ENCODE results near the gene CITED2. TPM values are rescaled to one million over a fixed set of nuclear protein-coding genes. Genes with fewer than 3 reads are reported as not detected.
A peak's percentile ranks its signal among the peaks of the same experiment; 100 is the strongest.

The CITED2 gene
- total RNA-seq, 1 donor from 2014 or later = 449 TPM

- H3K36me3 Mint-ChIP-seq (ENCODE audit: low read depth, unreplicated experiment) = no peaks in the 10 kb centered on the region
- no peak overlapping the region for H3K27ac ChIP-seq (ENCODE audit: low read depth, low read length)
- H3K4me1 ChIP-seq (ENCODE audit: insufficient read depth, low read length) = peaks cover 18% of the 10 kb centered on the region
- H3K27me3 Mint-ChIP-seq (ENCODE audit: low read depth, unreplicated experiment) = no peaks in the 10 kb centered on the region
- H3K27ac Mint-ChIP-seq (ENCODE audit: unreplicated experiment) = no peak overlapping the region
- DNase-seq (ENCODE audit: low read depth) (no peak), FAIRE-seq (no peak)
- no peak overlapping the region for H2AFZ ChIP-seq (ENCODE audit: low read depth, low read length)
- TF ChIP-seq EZH2 (IDR thresholded peaks at IDR 0.05; ENCODE audit: insufficient read depth, low read length) (no peak), CTCF (IDR thresholded peaks at IDR 0.05; ENCODE audit: insufficient read depth, low read depth, low read length) (no peak)
- H3K9me3 Mint-ChIP-seq (ENCODE audit: unreplicated experiment) = no peaks in the 10 kb centered on the region
- no peak overlapping the region for H3K9ac ChIP-seq (ENCODE audit: low read length)
- H3K4me3 ChIP-seq (ENCODE audit: insufficient read depth, low read depth, low read length) = no peak overlapping the region
- no peaks in the 10 kb centered on the region for H3K9me3 ChIP-seq (ENCODE audit: insufficient read depth, low read depth, low read length)
- no peaks in the 10 kb centered on the region for H3K36me3 ChIP-seq (ENCODE audit: insufficient read depth, low read length)
- no peaks in the 10 kb centered on the region for H4K20me1 ChIP-seq (ENCODE audit: insufficient read depth, low read length)
- no peak overlapping the region for H3K4me3 Mint-ChIP-seq (ENCODE audit: unreplicated experiment)
- H3K4me1 Mint-ChIP-seq (ENCODE audit: low read depth, unreplicated experiment) = peaks cover 22% of the 10 kb centered on the region
- H3K4me2 ChIP-seq (ENCODE audit: low read length) = no peak overlapping the region
- no peaks in the 10 kb centered on the region for H3K27me3 ChIP-seq (ENCODE audit: insufficient read depth, low read length)
- no peaks in the 10 kb centered on the region for H3K79me2 ChIP-seq (ENCODE audit: insufficient read depth, low read length)
Observed at GRCh38 chr6:139380168-139380567, 5.7 kb upstream of the CITED2 start.

DNA sequence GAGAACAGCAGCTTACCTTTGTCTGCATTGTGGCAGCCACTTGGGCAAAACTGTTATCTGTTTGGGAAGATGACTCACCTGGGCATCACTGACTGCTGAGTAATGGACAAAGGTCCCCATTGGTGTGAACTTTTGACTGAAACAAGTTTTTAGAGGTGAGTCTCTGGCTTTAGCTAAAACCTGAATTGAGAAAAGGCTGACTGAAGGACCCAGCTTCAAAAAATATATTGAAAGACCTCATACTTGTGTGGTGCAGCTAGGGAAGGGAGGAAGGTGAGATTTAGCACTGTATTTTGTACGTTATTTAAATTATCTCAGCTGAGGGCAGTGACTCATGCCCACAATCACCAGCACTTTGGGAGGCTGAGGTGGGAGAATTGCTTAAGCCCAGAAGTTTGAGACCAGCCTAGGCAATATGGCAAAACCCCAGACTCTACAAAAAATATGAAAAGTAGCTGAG is 4.5 kb upstream of the CITED2 start:
- peak; percentile 51 for DNase-seq (ENCODE audit: low read depth)
- peak overlapping the region; percentile 40 for H3K4me3 Mint-ChIP-seq (ENCODE audit: unreplicated experiment)
- H3K4me2 ChIP-seq (ENCODE audit: low read length) = no peak overlapping the region
- peaks cover 5% of the 10 kb centered on the region for H3K79me2 ChIP-seq (ENCODE audit: insufficient read depth, low read length)
- H3K9me3 ChIP-seq (ENCODE audit: insufficient read depth, low read depth, low read length) = no peaks in the 10 kb centered on the region
- H3K9ac ChIP-seq (ENCODE audit: low read length) = no peak overlapping the region
- peak overlapping the region; percentile 68 for H3K27ac Mint-ChIP-seq (ENCODE audit: unreplicated experiment)
- peaks cover 4% of the 10 kb centered on the region for H4K20me1 ChIP-seq (ENCODE audit: insufficient read depth, low read length)
- H2AFZ ChIP-seq (ENCODE audit: low read depth, low read length) = no peak overlapping the region
- peaks cover 22% of the 10 kb centered on the region for H3K4me1 Mint-ChIP-seq (ENCODE audit: low read depth, unreplicated experiment)
- no peak overlapping the region for H3K27ac ChIP-seq (ENCODE audit: low read depth, low read length)
- H3K27me3 Mint-ChIP-seq (ENCODE audit: low read depth, unreplicated experiment) = no peaks in the 10 kb centered on the region
- H3K36me3 Mint-ChIP-seq (ENCODE audit: low read depth, unreplicated experiment) = peaks cover 5% of the 10 kb centered on the region
- no peak overlapping the region for H3K4me3 ChIP-seq (ENCODE audit: insufficient read depth, low read depth, low read length)
- no peaks in the 10 kb centered on the region for H3K27me3 ChIP-seq (ENCODE audit: insufficient read depth, low read length)
- H3K9me3 Mint-ChIP-seq (ENCODE audit: unreplicated experiment) = no peaks in the 10 kb centered on the region
- TF ChIP-seq CTCF (IDR thresholded peaks at IDR 0.05; ENCODE audit: insufficient read depth, low read depth, low read length) = no peak
- TF ChIP-seq EZH2 (IDR thresholded peaks at IDR 0.05; ENCODE audit: insufficient read depth, low read length) = no peak
- FAIRE-seq = no peak
- peaks cover 18% of the 10 kb centered on the region for H3K4me1 ChIP-seq (ENCODE audit: insufficient read depth, low read length)
- H3K36me3 ChIP-seq (ENCODE audit: insufficient read depth, low read length) = no peaks in the 10 kb centered on the region

GRCh38 chr6:139378226-139378625 is 3.8 kb upstream of the CITED2 start:
- DNase-seq (ENCODE audit: low read depth) (no peak), FAIRE-seq (no peak)
- H4K20me1 ChIP-seq (ENCODE audit: insufficient read depth, low read length) = peaks cover 11% of the 10 kb centered on the region
- TF ChIP-seq CTCF (IDR thresholded peaks at IDR 0.05; ENCODE audit: insufficient read depth, low read depth, low read length) = no peak
- TF ChIP-seq EZH2 (IDR thresholded peaks at IDR 0.05; ENCODE audit: insufficient read depth, low read length) = no peak
- H3K27me3 ChIP-seq (ENCODE audit: insufficient read depth, low read length) = no peaks in the 10 kb centered on the region
- peaks cover 18% of the 10 kb centered on the region for H3K4me1 ChIP-seq (ENCODE audit: insufficient read depth, low read length)
- Mint-ChIP-seq H3K27ac (ENCODE audit: unreplicated experiment) (no peak overlapping the region), H3K36me3 (ENCODE audit: low read depth, unreplicated experiment) (peaks cover 8% of the 10 kb centered on the region), H3K4me1 (ENCODE audit: low read depth, unreplicated experiment) (peaks cover 22% of the 10 kb centered on the region), H3K9me3 (ENCODE audit: unreplicated experiment) (no peaks in the 10 kb centered on the region), H3K27me3 (ENCODE audit: low read depth, unreplicated experiment) (no peaks in the 10 kb centered on the region), H3K4me3 (ENCODE audit: unreplicated experiment) (no peak overlapping the region)
- H3K79me2 ChIP-seq (ENCODE audit: insufficient read depth, low read length) = peaks cover 12% of the 10 kb centered on the region
- H2AFZ ChIP-seq (ENCODE audit: low read depth, low read length) = no peak overlapping the region
- H3K9ac ChIP-seq (ENCODE audit: low read length) = no peak overlapping the region
- no peak overlapping the region for H3K27ac ChIP-seq (ENCODE audit: low read depth, low read length)
- no peak overlapping the region for H3K4me2 ChIP-seq (ENCODE audit: low read length)
- no peaks in the 10 kb centered on the region for H3K9me3 ChIP-seq (ENCODE audit: insufficient read depth, low read depth, low read length)
- no peaks in the 10 kb centered on the region for H3K36me3 ChIP-seq (ENCODE audit: insufficient read depth, low read length)
- H3K4me3 ChIP-seq (ENCODE audit: insufficient read depth, low read depth, low read length) = no peak overlapping the region
